ENCODE results near the gene C1orf122.

The C1orf122 gene

GRCh38 chr1:37808369-37809319, 1.1 kb downstream of the C1orf122 start:
- Histone ChIP-seq H3K9ac (ENCODE audit: low read depth, low read length) (peak overlapping the region; percentile 9), H3K9me3 (ENCODE audit: control insufficient read depth, insufficient read depth, low read length) (no peaks in the 10 kb centered on the region), H3K36me3 (ENCODE audit: control insufficient read depth, insufficient read depth, low read length) (peaks cover 30% of the 10 kb centered on the region), H3K4me3 (ENCODE audit: low read depth, low read length) (peak overlapping the region; percentile 94), H3K4me1 (ENCODE audit: control insufficient read depth, insufficient read depth, low read length) (peaks cover 3% of the 10 kb centered on the region), H3K27me3 (ENCODE audit: control insufficient read depth, insufficient read depth, low read length) (no peaks in the 10 kb centered on the region)

GRCh38 chr1:37809942-37810341, 2.4 kb downstream of the C1orf122 start:
- Histone ChIP-seq H3K9ac (ENCODE audit: low read depth, low read length) (no peak overlapping the region), H3K4me3 (ENCODE audit: low read depth, low read length) (no peak overlapping the region), H3K4me1 (ENCODE audit: control insufficient read depth, insufficient read depth, low read length) (peaks cover 3% of the 10 kb centered on the region), H3K9me3 (ENCODE audit: control insufficient read depth, insufficient read depth, low read length) (no peaks in the 10 kb centered on the region), H3K36me3 (ENCODE audit: control insufficient read depth, insufficient read depth, low read length) (peaks cover 18% of the 10 kb centered on the region), H3K27me3 (ENCODE audit: control insufficient read depth, insufficient read depth, low read length) (no peaks in the 10 kb centered on the region)

GRCh38 chr1:37811027-37811655, 3.6 kb downstream of the C1orf122 start:
- peaks cover 3% of the 10 kb centered on the region for H3K4me1 ChIP-seq (ENCODE audit: control insufficient read depth, insufficient read depth, low read length)

DNA sequence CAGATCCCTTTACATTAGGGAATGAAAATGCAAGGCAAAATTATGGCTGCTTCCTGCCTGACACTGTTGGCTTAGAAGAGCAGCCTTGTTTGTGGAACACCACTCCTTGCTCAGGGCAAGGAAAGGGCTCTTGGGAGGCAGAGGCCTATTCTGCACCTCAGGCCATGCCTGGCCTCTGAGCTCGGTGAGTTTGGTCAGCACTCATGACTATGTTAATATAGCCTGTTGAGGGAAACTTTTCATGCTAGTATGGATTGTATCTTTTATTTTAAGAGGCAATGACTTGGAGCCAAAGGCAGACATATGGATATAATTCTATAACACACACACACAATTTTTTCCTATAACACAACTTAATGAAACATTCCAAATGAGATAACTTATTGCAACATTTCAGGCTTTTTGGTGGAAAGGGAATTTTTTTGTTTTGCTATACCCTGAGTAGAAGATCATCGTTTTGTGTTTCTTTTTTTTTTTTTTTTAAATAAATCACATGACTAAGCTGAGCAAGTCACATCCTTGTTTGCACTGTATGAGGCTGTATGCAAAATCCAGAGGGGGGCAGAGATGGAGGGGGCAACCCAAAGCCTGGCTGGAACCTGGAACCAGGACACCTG, 6.0 kb downstream of the C1orf122 start:
- Histone ChIP-seq H3K27me3 (ENCODE audit: control insufficient read depth, insufficient read depth, low read length) (no peaks in the 10 kb centered on the region), H3K4me1 (ENCODE audit: control insufficient read depth, insufficient read depth, low read length) (peaks cover 2% of the 10 kb centered on the region), H3K9me3 (ENCODE audit: control insufficient read depth, insufficient read depth, low read length) (no peaks in the 10 kb centered on the region), H3K36me3 (ENCODE audit: control insufficient read depth, insufficient read depth, low read length) (peaks cover 3% of the 10 kb centered on the region), H3K9ac (ENCODE audit: low read depth, low read length) (no peak overlapping the region), H3K4me3 (ENCODE audit: low read depth, low read length) (no peak overlapping the region)

More at GRCh38 chr1:37811027-37811655, 3.6 kb downstream of the C1orf122 start:
- Histone ChIP-seq H3K36me3 (ENCODE audit: control insufficient read depth, insufficient read depth, low read length) (peaks cover 6% of the 10 kb centered on the region), H3K9ac (ENCODE audit: low read depth, low read length) (no peak overlapping the region), H3K9me3 (ENCODE audit: control insufficient read depth, insufficient read depth, low read length) (no peaks in the 10 kb centered on the region), H3K4me3 (ENCODE audit: low read depth, low read length) (no peak overlapping the region), H3K27me3 (ENCODE audit: control insufficient read depth, insufficient read depth, low read length) (no peaks in the 10 kb centered on the region)

GRCh38 chr1:37814252-37814651, 6.7 kb downstream of the C1orf122 start:
- H3K27me3 ChIP-seq (ENCODE audit: control insufficient read depth, insufficient read depth, low read length), result no peaks in the 10 kb centered on the region
- H3K9me3 ChIP-seq (ENCODE audit: control insufficient read depth, insufficient read depth, low read length), result no peaks in the 10 kb centered on the region
- no peak overlapping the region for H3K4me3 ChIP-seq (ENCODE audit: low read depth, low read length)
- H3K9ac ChIP-seq (ENCODE audit: low read depth, low read length), result no peak overlapping the region
- H3K36me3 ChIP-seq (ENCODE audit: control insufficient read depth, insufficient read depth, low read length), result peaks cover 3% of the 10 kb centered on the region
- H3K4me1 ChIP-seq (ENCODE audit: control insufficient read depth, insufficient read depth, low read length), result peaks cover 2% of the 10 kb centered on the region

GRCh38 chr1:37817481-37817880, 9.9 kb downstream of the C1orf122 start:
- Histone ChIP-seq H3K9ac (ENCODE audit: low read depth, low read length) (no peak overlapping the region), H3K9me3 (ENCODE audit: control insufficient read depth, insufficient read depth, low read length) (no peaks in the 10 kb centered on the region), H3K4me1 (ENCODE audit: control insufficient read depth, insufficient read depth, low read length) (peaks cover 2% of the 10 kb centered on the region), H3K27me3 (ENCODE audit: control insufficient read depth, insufficient read depth, low read length) (no peaks in the 10 kb centered on the region), H3K36me3 (ENCODE audit: control insufficient read depth, insufficient read depth, low read length) (peaks cover 12% of the 10 kb centered on the region), H3K4me3 (ENCODE audit: low read depth, low read length) (no peak overlapping the region)

GRCh38 chr1:37821481-37821880, 13.9 kb downstream of the C1orf122 start:
- Histone ChIP-seq H3K9ac (ENCODE audit: low read depth, low read length) (no peak overlapping the region), H3K36me3 (ENCODE audit: control insufficient read depth, insufficient read depth, low read length) (peaks cover 15% of the 10 kb centered on the region), H3K4me1 (ENCODE audit: control insufficient read depth, insufficient read depth, low read length) (peaks cover 2% of the 10 kb centered on the region), H3K27me3 (ENCODE audit: control insufficient read depth, insufficient read depth, low read length) (no peaks in the 10 kb centered on the region), H3K4me3 (ENCODE audit: low read depth, low read length) (no peak overlapping the region), H3K9me3 (ENCODE audit: control insufficient read depth, insufficient read depth, low read length) (no peaks in the 10 kb centered on the region)

DNA sequence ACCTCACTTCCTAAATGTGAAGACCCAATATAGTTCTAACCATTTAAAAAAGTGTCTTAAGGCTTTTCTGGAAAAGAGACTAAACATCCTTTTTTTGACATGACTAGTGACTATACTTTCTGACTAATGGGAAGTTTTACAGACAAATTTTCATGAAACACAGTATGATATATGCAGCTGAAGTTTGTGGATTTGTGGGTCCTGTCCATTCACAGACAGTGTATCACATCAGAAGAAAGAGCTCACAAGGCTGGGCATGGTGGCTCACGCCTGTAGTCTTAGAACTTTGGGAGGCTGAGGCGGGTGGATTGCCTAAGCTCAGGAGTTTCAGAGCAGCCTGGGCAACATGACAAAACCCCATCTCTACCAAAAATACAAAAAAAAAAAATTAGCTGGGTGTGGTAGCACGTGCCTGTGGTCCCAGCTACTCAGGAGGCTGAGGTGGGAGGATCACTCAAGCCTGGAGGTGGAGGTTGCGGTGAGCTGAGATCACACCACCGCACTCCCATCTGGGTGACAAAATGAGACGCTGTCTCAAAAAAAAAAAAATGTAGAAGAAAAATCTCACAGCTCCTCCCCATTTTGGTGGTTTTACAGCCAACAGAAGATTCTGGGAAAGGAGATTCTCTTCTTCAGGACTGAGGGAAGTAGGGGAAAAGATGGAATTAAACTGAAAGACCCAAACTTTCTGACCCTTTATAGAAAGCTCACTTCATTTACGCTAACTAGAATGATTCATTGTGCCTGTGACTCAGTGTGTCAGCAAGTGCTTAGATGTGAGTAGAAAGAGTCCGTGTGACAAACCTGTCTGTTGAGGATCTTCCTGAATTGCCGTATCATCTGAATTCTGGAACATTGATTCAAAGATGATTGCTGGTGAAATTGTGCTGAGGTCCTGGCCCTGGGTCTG, 15.6 kb downstream of the C1orf122 start:
- H3K9me3 ChIP-seq (ENCODE audit: control insufficient read depth, insufficient read depth, low read length), result no peaks in the 10 kb centered on the region
- H3K9ac ChIP-seq (ENCODE audit: low read depth, low read length), result no peak overlapping the region
- no peak overlapping the region for H3K4me3 ChIP-seq (ENCODE audit: low read depth, low read length)
- H3K36me3 ChIP-seq (ENCODE audit: control insufficient read depth, insufficient read depth, low read length), result peaks cover 13% of the 10 kb centered on the region
- H3K4me1 ChIP-seq (ENCODE audit: control insufficient read depth, insufficient read depth, low read length), result no peaks in the 10 kb centered on the region
- no peaks in the 10 kb centered on the region for H3K27me3 ChIP-seq (ENCODE audit: control insufficient read depth, insufficient read depth, low read length)

DNA sequence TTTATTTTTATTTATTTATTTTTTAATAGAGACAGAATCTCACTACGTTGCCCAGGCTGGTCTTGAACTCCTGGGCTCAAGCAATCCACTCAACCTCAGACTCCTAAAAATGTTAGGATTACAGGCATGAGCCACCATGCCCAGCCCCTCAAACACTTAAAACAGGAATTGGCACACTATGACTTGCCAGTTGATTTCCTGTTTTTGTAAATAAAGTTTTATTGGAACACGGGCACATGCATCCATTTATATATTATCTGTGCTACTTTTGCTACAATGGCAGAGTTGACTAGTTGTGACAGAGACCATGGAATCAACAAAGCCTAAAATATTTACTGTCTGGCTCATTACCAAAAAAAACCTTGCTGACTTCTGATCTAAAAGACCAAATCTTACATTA, 16.4 kb downstream of the C1orf122 start:
- Histone ChIP-seq H3K9ac (ENCODE audit: low read depth, low read length) (no peak overlapping the region), H3K36me3 (ENCODE audit: control insufficient read depth, insufficient read depth, low read length) (peaks cover 13% of the 10 kb centered on the region), H3K4me1 (ENCODE audit: control insufficient read depth, insufficient read depth, low read length) (no peaks in the 10 kb centered on the region), H3K27me3 (ENCODE audit: control insufficient read depth, insufficient read depth, low read length) (no peaks in the 10 kb centered on the region), H3K4me3 (ENCODE audit: low read depth, low read length) (no peak overlapping the region), H3K9me3 (ENCODE audit: control insufficient read depth, insufficient read depth, low read length) (no peaks in the 10 kb centered on the region)

DNA sequence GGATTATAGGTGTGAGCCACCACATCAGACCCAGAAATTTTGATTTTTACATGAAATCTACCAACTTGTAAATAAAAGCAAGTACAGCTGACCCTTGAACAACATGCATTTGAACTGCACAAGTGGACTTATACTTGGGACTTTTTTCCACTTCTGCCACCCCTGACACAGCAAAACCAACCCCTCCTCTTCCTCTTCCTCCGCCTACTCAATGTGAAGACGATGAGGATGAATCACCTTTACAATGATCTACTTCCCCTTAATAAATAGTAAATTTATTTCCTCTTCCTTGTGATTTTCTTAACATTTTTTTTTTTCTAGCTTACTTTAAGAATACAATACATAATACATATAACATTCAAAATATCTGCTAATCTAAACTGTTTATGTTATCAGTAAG, 17.9 kb downstream of the C1orf122 start:
- Histone ChIP-seq H3K27me3 (ENCODE audit: control insufficient read depth, insufficient read depth, low read length) (no peaks in the 10 kb centered on the region), H3K36me3 (ENCODE audit: control insufficient read depth, insufficient read depth, low read length) (peaks cover 9% of the 10 kb centered on the region), H3K9ac (ENCODE audit: low read depth, low read length) (no peak overlapping the region), H3K4me3 (ENCODE audit: low read depth, low read length) (no peak overlapping the region), H3K4me1 (ENCODE audit: control insufficient read depth, insufficient read depth, low read length) (no peaks in the 10 kb centered on the region), H3K9me3 (ENCODE audit: control insufficient read depth, insufficient read depth, low read length) (no peaks in the 10 kb centered on the region)

All from iPS-15b (cell line).